Stomach (tissue), 4 donors: Measurements from ENCODE around the gene TRAF1.

Source experiments
- CTCF ChIP-seq, 7 experiments: fragments of 450-650 bp in 4 of 7; fragments of 200-600 bp in 3 of 7; sonication (generic) in 3 of 7; IDR thresholded peaks; one replicate each; pipeline ENCODE4 v1.5.1; 2016 to 2019; ENCODE audit warnings: antibody characterized with exemption in 7 of 7, control low read depth in 2 of 7, mild to moderate bottlenecking in 1 of 7
- EP300 ChIP-seq: sonication (generic); formaldehyde crosslinking; IDR thresholded peaks from one replicate; pipeline ENCODE4 v1.6.1; 2017; ENCODE audit warnings: antibody characterized with exemption
- POLR2A ChIP-seq, 4 donors: fragments of 450-650 bp; IDR thresholded peaks; one replicate each; pipeline ENCODE4 v1.6.1; 2016; ENCODE audit warnings: antibody characterized with exemption in 4 of 4, control low read depth in 2 of 4, mild to moderate bottlenecking in 1 of 4, moderate library complexity in 1 of 4

GRCh38 chr9:120922404-120923195 lies 4.0 kb downstream of the TRAF1 start:
- no peak for TF ChIP-seq CTCF (IDR thresholded peaks at IDR 0.05)
- no peak for TF ChIP-seq EP300
- TF ChIP-seq POLR2A (IDR thresholded peaks at IDR 0.05): no peak
